H9 (cell line): ENCODE results near the gene CA5A. TPM values are rescaled to one million over a fixed set of nuclear protein-coding genes. Genes with fewer than 3 reads are reported as not detected.
"Not testable (repeated sequence)": the region's sequence is repeated elsewhere in the genome, so short reads cannot be mapped to it uniquely, and the experiment has no call there.

Source experiments
- DNase-seq: peaks from one replicate; pipeline ENCODE4 v3.0.0-alpha.2; 2017
- H2AFZ ChIP-seq: one replicate; pipeline ENCODE4 v1.6.1; 2013; ENCODE audit warnings: mild to moderate bottlenecking, low read length, control low read depth, moderate library complexity
- H2AK5ac ChIP-seq: 2 replicates; pipeline ENCODE4 v1.6.1; 2013; ENCODE audit warnings: low read length, control low read depth, mixed read lengths; ENCODE audit not compliant: insufficient read length
- H2BK120ac ChIP-seq: one replicate; pipeline ENCODE4 v1.6.1; 2013; ENCODE audit warnings: low read depth, mild to moderate bottlenecking, low read length, control low read depth, inconsistent platforms; ENCODE audit not compliant: poor library complexity, severe bottlenecking
- H2BK12ac ChIP-seq: 2 replicates; pipeline ENCODE4 v1.6.1; 2013; ENCODE audit warnings: low read length, control low read depth, mixed read lengths, low read depth; ENCODE audit not compliant: insufficient read length
- H2BK15ac ChIP-seq: 2 replicates; pipeline ENCODE4 v1.6.1; 2013; ENCODE audit warnings: low read depth, low read length, control low read depth
- H2BK20ac ChIP-seq: one replicate; pipeline ENCODE4 v1.6.1; 2013; ENCODE audit warnings: low read depth, mild to moderate bottlenecking, low read length, control low read depth, inconsistent platforms; ENCODE audit not compliant: poor library complexity, severe bottlenecking
- H2BK5ac ChIP-seq: 2 replicates; pipeline ENCODE4 v1.6.1; 2013; ENCODE audit warnings: low read length, control low read depth, mixed read lengths; ENCODE audit not compliant: insufficient read length
- H3K14ac ChIP-seq: 2 replicates; pipeline ENCODE4 v1.6.1; 2013; ENCODE audit warnings: low read length, control low read depth; ENCODE audit not compliant: insufficient read depth
- H3K18ac ChIP-seq: 2 replicates; pipeline ENCODE4 v1.6.1; 2013; ENCODE audit warnings: low read depth, mild to moderate bottlenecking, mixed read lengths, low read length, control low read depth; ENCODE audit not compliant: insufficient read length
- H3K23ac ChIP-seq: 2 replicates; pipeline ENCODE4 v1.6.1; 2013; ENCODE audit warnings: low read length, control low read depth, mixed read lengths, low read depth; ENCODE audit not compliant: insufficient read length
- H3K23me2 ChIP-seq: 2 replicates; pipeline ENCODE4 v1.6.1; 2013; ENCODE audit warnings: low read depth, mild to moderate bottlenecking, mixed read lengths, low read length, control low read depth; ENCODE audit not compliant: insufficient read length, poor library complexity, severe bottlenecking
- H3K27ac ChIP-seq: 2 replicates; pipeline ENCODE4 v1.5.1; 2013; ENCODE audit warnings: low read length, control low read depth, mixed read lengths, low read depth; ENCODE audit not compliant: insufficient read length
- H3K27me3 ChIP-seq: 2 replicates; pipeline ENCODE4 v1.6.1; 2013; ENCODE audit warnings: low read length, control low read depth, inconsistent platforms; ENCODE audit not compliant: insufficient read depth
- H3K4ac ChIP-seq: 2 replicates; pipeline ENCODE4 v1.6.1; 2013; ENCODE audit warnings: low read depth, mild to moderate bottlenecking, control low read depth, inconsistent platforms, low read length, moderate library complexity
- H3K4me1 ChIP-seq: 2 replicates; pipeline ENCODE4 v1.6.1; 2013; ENCODE audit warnings: low read length, control low read depth, inconsistent platforms; ENCODE audit not compliant: insufficient read depth
- H3K4me2 ChIP-seq: 2 replicates; pipeline ENCODE4 v1.6.1; 2013; ENCODE audit warnings: low read length, control low read depth, mixed read lengths; ENCODE audit not compliant: insufficient read length, insufficient read depth
- H3K56ac ChIP-seq: 2 replicates; pipeline ENCODE4 v1.6.1; 2013; ENCODE audit warnings: low read depth, mild to moderate bottlenecking, mixed read lengths, low read length, control low read depth; ENCODE audit not compliant: insufficient read length
- H3K79me1 ChIP-seq: 2 replicates; pipeline ENCODE4 v1.6.1; 2013; ENCODE audit warnings: low read depth, mild to moderate bottlenecking, moderate library complexity, low read length, control low read depth, inconsistent platforms; ENCODE audit not compliant: insufficient read depth, poor library complexity, severe bottlenecking
- H3K79me2 ChIP-seq: 2 replicates; pipeline ENCODE4 v1.6.1; 2013; ENCODE audit warnings: low read length, control low read depth, inconsistent platforms; ENCODE audit not compliant: insufficient read depth
- H3K9ac ChIP-seq: 2 replicates; pipeline ENCODE4 v1.6.1; 2013; ENCODE audit warnings: low read length, control low read depth, mixed read lengths; ENCODE audit not compliant: insufficient read length; ENCODE audit errors: extremely low read depth
- H3K9me3 ChIP-seq: one replicate; pipeline ENCODE4 v1.6.1; 2013; ENCODE audit warnings: low read depth, low read length, inconsistent platforms; ENCODE audit not compliant: control insufficient read depth
- H3T11ph ChIP-seq: one replicate; pipeline ENCODE4 v1.6.1; 2013; ENCODE audit warnings: mild to moderate bottlenecking, low read length, control low read depth, inconsistent platforms
- H4K20me1 ChIP-seq: one replicate; pipeline ENCODE4 v1.6.1; 2013; ENCODE audit not compliant: control insufficient read depth, insufficient read length, insufficient read depth
- H4K5ac ChIP-seq: 2 replicates; pipeline ENCODE4 v1.6.1; 2013; ENCODE audit warnings: low read depth, mild to moderate bottlenecking, mixed read lengths, low read length, control low read depth; ENCODE audit not compliant: insufficient read length
- H4K8ac ChIP-seq: replicated peaks from 2 replicates; pipeline ENCODE4 v1.6.1; 2013; ENCODE audit warnings: low read length, control low read depth, mixed read lengths, low read depth; ENCODE audit not compliant: insufficient read length
- H4K91ac ChIP-seq: 2 replicates; pipeline ENCODE4 v1.6.1; 2013; ENCODE audit warnings: low read depth, mild to moderate bottlenecking, moderate library complexity, mixed read lengths, low read length, control low read depth; ENCODE audit not compliant: insufficient read length
- H3K27ac Mint-ChIP-seq, 3 experiments: 2 replicates in 2 of 3; 3 replicates in 1 of 3; pipeline ENCODE4 v1.8.0; 2020 to 2021; ENCODE audit warnings: mixed read lengths in 3 of 3, mild to moderate bottlenecking in 1 of 3, moderate library complexity in 1 of 3
- H3K27me3 Mint-ChIP-seq: 2 replicates; pipeline ENCODE4 v1.8.0; 2021; ENCODE audit warnings: low read depth, mild to moderate bottlenecking, moderate library complexity, mixed read lengths
- H3K36me3 Mint-ChIP-seq, 3 experiments: 2 replicates in 2 of 3; 3 replicates in 1 of 3; pipeline ENCODE4 v1.8.0; 2020 to 2021; ENCODE audit warnings: low read depth in 3 of 3, mixed read lengths in 3 of 3; ENCODE audit not compliant: insufficient read depth in 1 of 3
- H3K4me1 Mint-ChIP-seq, 2 experiments: 2 replicates each; pipeline ENCODE4 v1.8.0; 2020; ENCODE audit warnings: mixed read lengths in 2 of 2
- H3K4me3 Mint-ChIP-seq, 2 experiments: 2 replicates in 1 of 2; 3 replicates in 1 of 2; pipeline ENCODE4 v1.8.0; 2020 to 2021; ENCODE audit warnings: mild to moderate bottlenecking in 2 of 2, mixed read lengths in 2 of 2, moderate library complexity in 1 of 2
- H3K9me3 Mint-ChIP-seq, 2 experiments: 2 replicates in 1 of 2; 3 replicates in 1 of 2; pipeline ENCODE4 v1.8.0; 2020; ENCODE audit warnings: mild to moderate bottlenecking in 2 of 2, mixed read lengths in 2 of 2, moderate library complexity in 1 of 2
- CTCF ChIP-seq: fragments of 200-600 bp; sonication (generic); conservative IDR thresholded peaks from 3 replicates; pipeline ENCODE4 v1.8.0; 2021; ENCODE audit warnings: antibody characterized with exemption, mild to moderate bottlenecking
- WGBS: extraction: QIAGEN DNeasy Blood & Tissue Kit; methylation state at CpG from one replicate; pipeline ENCODE4 v1.1.7; 2013; ENCODE audit warnings: missing lambda C conversion rate, low lambda C conversion rate, mixed read lengths; ENCODE audit not compliant: insufficient read length; ENCODE audit errors: extremely low coverage; 5-methylcytosine and 5-hydroxymethylcytosine counted together
- total RNA-seq: library from RNA; stranded (reverse); gene quantifications from 2 replicates; pipeline ENCODE4 v1.2.1, GENCODE V29; 2021

Gene CA5A
- total RNA-seq, 1 experiment from 2014 or later = not detected

- TF ChIP-seq CTCF = no peak
- no peak overlapping the region for H3K4me2 ChIP-seq
- no peaks in the 10 kb centered on the region for H3K27me3 ChIP-seq
- no peak for DNase-seq
- no peak overlapping the region for H2BK5ac ChIP-seq
- H3K9me3 Mint-ChIP-seq = no peaks in the 10 kb centered on the region
- H4K8ac ChIP-seq = no peak overlapping the region
- no peaks in the 10 kb centered on the region for H4K20me1 ChIP-seq
- H3K23ac ChIP-seq = no peak overlapping the region
- H2AK5ac ChIP-seq = no peak overlapping the region
- H3K79me1 ChIP-seq = no peaks in the 10 kb centered on the region
- H3K4ac ChIP-seq = no peak overlapping the region
- H3K14ac ChIP-seq = no peak overlapping the region
- no peak overlapping the region for H3K56ac ChIP-seq
- H2BK15ac ChIP-seq = no peak overlapping the region
- no peak overlapping the region for H3K4me3 Mint-ChIP-seq
- no peak overlapping the region for H3K27ac ChIP-seq
- no peak overlapping the region for H3T11ph ChIP-seq
- H3K27me3 Mint-ChIP-seq = peaks cover 8% of the 10 kb centered on the region
- H3K4me1 Mint-ChIP-seq = peaks cover 0 to 3% of the 10 kb centered on the region in 2 experiments; a peak in 3 of 4 replicates
- no peak overlapping the region for H4K5ac ChIP-seq
- no peaks in the 10 kb centered on the region; a peak in 1 of 7 replicates for H3K36me3 Mint-ChIP-seq
- no peak overlapping the region for H3K9ac ChIP-seq
- H3K23me2 ChIP-seq = no peaks in the 10 kb centered on the region
- WGBS = no CpG with 5 or more reads among the region's 10 CpGs
- H2BK120ac ChIP-seq = no peak overlapping the region
- no peaks in the 10 kb centered on the region for H3K79me2 ChIP-seq
- no peak overlapping the region for H3K18ac ChIP-seq
- H3K27ac Mint-ChIP-seq = no peak overlapping the region
- H2BK12ac ChIP-seq = no peak overlapping the region
- no peak overlapping the region for H2AFZ ChIP-seq
- H3K4me1 ChIP-seq = no peaks in the 10 kb centered on the region
- no peak overlapping the region for H4K91ac ChIP-seq
- H3K9me3 ChIP-seq = no peaks in the 10 kb centered on the region
- H2BK20ac ChIP-seq = no peak overlapping the region
These were observed 40.6 kb downstream of the CA5A start for GRCh38 chr16:87895641-87896141.

- not testable (repeated sequence) for H3K23me2 ChIP-seq, H3K9ac ChIP-seq, H2BK12ac ChIP-seq, H3K18ac ChIP-seq, H4K8ac ChIP-seq, H3K9me3 ChIP-seq, H3T11ph ChIP-seq, H2AK5ac ChIP-seq, H3K4me3 Mint-ChIP-seq, H2BK120ac ChIP-seq, H3K4me1 Mint-ChIP-seq, H3K27ac ChIP-seq, H3K9me3 Mint-ChIP-seq, H3K4me2 ChIP-seq, H3K27me3 ChIP-seq, H2BK20ac ChIP-seq, H3K27me3 Mint-ChIP-seq, H2BK5ac ChIP-seq, H3K79me1 ChIP-seq, H4K5ac ChIP-seq, DNase-seq, H3K79me2 ChIP-seq, H3K4me1 ChIP-seq, H2BK15ac ChIP-seq, H4K91ac ChIP-seq, H3K36me3 Mint-ChIP-seq, H3K23ac ChIP-seq, H2AFZ ChIP-seq, H3K27ac Mint-ChIP-seq, H3K4ac ChIP-seq, H3K14ac ChIP-seq, H3K56ac ChIP-seq, H4K20me1 ChIP-seq
- WGBS = no CpG with 5 or more reads among the region's 4 CpGs
These were observed 42.3 kb downstream of the CA5A start for GRCh38 chr16:87894005-87894404.
